SK-N-MC (cell line): ENCODE results near the gene INTS6.
"Not testable (repeated sequence)": the region's sequence is repeated elsewhere in the genome, so short reads cannot be mapped to it uniquely, and the experiment has no call there.

Experiments used
- DNase-seq: peaks from one replicate; pipeline ENCODE4 v3.0.0-alpha.2; 2011; ENCODE audit warnings: low read depth, low spot score
- H3K27ac ChIP-seq: fragments of 200-600 bp; sonication (generic); 2 replicates; pipeline ENCODE4 v1.5.1; 2016; ENCODE audit warnings: mixed run types
- H3K36me3 ChIP-seq: fragments of 200-600 bp; sonication (generic); 2 replicates; pipeline ENCODE4 v1.6.1; 2017; ENCODE audit warnings: antibody characterized with exemption, low read length, mixed read lengths; ENCODE audit not compliant: insufficient read depth
- H3K4me3 ChIP-seq: fragments of 200-600 bp; sonication (generic); 2 replicates; pipeline ENCODE4 v1.5.1; 2016
- H3K9ac ChIP-seq: fragments of 200-600 bp; sonication (generic); 2 replicates; pipeline ENCODE4 v1.8.0; 2017; ENCODE audit warnings: mixed run types, mixed read lengths; ENCODE audit not compliant: insufficient read length
- H3K9me3 ChIP-seq: fragments of 200-600 bp; sonication (generic); 2 replicates; pipeline ENCODE4 v1.6.1; 2017; ENCODE audit warnings: low read depth, mild to moderate bottlenecking, antibody characterized with exemption, low read length, moderate library complexity, mixed read lengths
- EZH2 ChIP-seq: fragments of 200-600 bp; sonication (generic); IDR thresholded peaks from one replicate; pipeline ENCODE4 v1.6.1; 2017; ENCODE audit warnings: antibody characterized with exemption
- FOXP2 ChIP-seq: optimal IDR thresholded peaks from 2 replicates; pipeline ENCODE3; 2011; ENCODE audit warnings: mild to moderate bottlenecking, moderate library complexity; ENCODE audit not compliant: insufficient read depth; ENCODE audit errors: extremely low read length, control extremely low read depth
- POLR2AphosphoS5 ChIP-seq: IDR thresholded peaks from 2 replicates; pipeline ENCODE4 v1.6.1; 2012; ENCODE audit warnings: mild to moderate bottlenecking, low read depth, low read length, borderline replicate concordance

INTS6 gene

DNA sequence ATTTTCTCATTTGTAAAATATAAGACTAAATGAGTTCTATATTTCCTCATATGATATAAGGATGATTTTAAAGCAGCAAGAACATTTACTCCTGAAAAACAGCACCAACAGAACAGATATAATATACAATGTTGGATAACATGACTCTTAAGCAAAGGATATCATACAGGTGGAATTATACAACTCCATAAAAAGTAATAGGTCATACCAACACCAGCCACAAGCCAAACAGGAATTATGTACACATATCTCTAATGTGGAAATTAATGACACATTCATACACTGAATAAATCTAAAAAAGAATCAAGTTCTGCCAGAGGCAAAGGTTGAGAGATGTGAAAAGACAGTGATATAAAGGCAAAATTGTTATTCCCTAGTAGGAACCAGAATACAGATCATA lies 25.9 kb downstream of the INTS6 start:
- H3K4me3 ChIP-seq = no peak overlapping the region
- H3K9me3 ChIP-seq = no peaks in the 10 kb centered on the region
- no peak for DNase-seq
- H3K27ac ChIP-seq = peak overlapping the region; percentile 37; the same call in 1 of the 2 replicates
- no peak for TF ChIP-seq EZH2
- TF ChIP-seq FOXP2 = no peak
- TF ChIP-seq POLR2AphosphoS5 = no peak
- H3K9ac ChIP-seq = no peak overlapping the region
- H3K36me3 ChIP-seq = peaks cover 76% of the 10 kb centered on the region

DNA sequence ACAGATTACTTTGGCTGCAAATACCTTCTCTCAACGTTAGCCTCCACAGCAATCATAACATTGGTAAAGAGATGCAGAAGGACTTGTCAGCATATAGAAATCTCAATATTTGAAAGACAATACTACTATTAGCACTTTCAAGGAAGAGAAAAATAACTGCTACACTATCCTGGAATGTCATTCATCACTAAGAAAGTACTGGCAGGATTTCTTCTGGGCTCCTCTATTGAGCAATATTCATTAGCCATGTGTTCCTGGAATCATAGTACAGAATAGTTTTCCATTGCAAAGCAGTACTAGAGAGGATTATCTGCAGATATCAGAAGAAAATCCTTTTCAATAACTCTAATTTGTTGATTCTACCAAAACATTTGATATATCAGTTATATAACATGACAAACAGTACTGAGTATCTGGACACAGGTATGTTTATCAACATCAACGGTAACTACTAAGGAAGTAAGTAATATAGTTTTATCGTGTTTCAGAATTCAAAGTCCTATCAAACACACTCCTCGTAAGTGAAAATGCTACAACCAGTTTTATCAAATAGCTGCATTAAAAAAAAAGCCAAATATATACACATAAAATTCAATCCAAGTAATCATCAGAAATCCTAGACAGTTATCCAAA lies 27.3 kb downstream of the INTS6 start:
- no peak for DNase-seq
- TF ChIP-seq FOXP2 = no peak
- TF ChIP-seq POLR2AphosphoS5 = no peak
- TF ChIP-seq EZH2 = no peak
- Histone ChIP-seq H3K36me3 (peaks cover 82% of the 10 kb centered on the region), H3K27ac (peak overlapping the region; percentile 61), H3K9ac (no peak overlapping the region), H3K4me3 (peak overlapping the region; percentile 7; the same call in 1 of the 2 replicates), H3K9me3 (no peaks in the 10 kb centered on the region)

DNA sequence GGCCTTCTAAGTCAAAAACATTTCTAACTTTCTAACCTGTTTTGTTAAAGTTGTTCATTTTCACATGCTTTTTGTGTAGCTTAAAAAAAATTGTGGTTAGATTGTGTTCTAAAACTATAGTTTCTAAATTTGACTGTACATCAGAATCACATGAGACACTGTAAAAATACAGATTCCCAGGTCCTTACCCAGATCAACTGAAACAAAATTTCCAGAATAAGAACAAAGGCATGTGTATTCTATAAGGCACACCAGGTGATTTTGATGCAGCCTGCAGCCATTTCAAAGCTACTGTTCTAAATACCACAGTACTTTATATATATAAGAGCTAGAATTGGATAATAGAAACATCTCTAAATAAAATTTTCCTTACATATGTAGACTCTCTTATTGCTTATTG lies 29.1 kb downstream of the INTS6 start:
- peaks cover 82% of the 10 kb centered on the region for H3K36me3 ChIP-seq

DNA sequence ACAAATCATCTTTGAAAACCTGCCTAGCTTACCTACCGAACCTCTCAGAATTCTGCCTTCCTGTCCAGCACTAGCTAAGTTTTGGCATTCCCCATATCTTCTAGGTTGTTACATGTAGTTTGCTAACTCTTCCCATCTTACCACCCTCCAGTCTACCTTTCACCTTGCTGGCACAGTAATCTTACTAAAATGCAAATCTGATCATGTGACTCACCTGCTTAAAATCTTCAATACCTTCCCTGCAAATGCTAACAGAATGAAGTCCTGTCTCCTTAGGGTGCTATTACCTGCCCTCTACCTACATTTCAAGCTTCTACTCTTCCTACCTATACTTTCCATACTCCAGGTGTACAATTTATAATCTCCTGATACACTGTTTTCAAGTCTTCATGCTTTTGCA lies 30.4 kb downstream of the INTS6 start:
- TF ChIP-seq POLR2AphosphoS5 = no peak
- no peak for TF ChIP-seq FOXP2
- no peak for TF ChIP-seq EZH2
- no peak overlapping the region for H3K9ac ChIP-seq
- no peaks in the 10 kb centered on the region for H3K9me3 ChIP-seq
- H3K36me3 ChIP-seq = peaks cover 87% of the 10 kb centered on the region
- no peak overlapping the region for H3K4me3 ChIP-seq
- no peak overlapping the region for H3K27ac ChIP-seq
- DNase-seq = no peak

More for the DNA sequence above, 29.1 kb downstream of the INTS6 start:
- DNase-seq = no peak
- Histone ChIP-seq H3K9ac (no peak overlapping the region), H3K9me3 (no peaks in the 10 kb centered on the region), H3K27ac (no peak overlapping the region), H3K4me3 (no peak overlapping the region)
- no peak for TF ChIP-seq FOXP2
- TF ChIP-seq EZH2 = no peak
- no peak for TF ChIP-seq POLR2AphosphoS5

DNA sequence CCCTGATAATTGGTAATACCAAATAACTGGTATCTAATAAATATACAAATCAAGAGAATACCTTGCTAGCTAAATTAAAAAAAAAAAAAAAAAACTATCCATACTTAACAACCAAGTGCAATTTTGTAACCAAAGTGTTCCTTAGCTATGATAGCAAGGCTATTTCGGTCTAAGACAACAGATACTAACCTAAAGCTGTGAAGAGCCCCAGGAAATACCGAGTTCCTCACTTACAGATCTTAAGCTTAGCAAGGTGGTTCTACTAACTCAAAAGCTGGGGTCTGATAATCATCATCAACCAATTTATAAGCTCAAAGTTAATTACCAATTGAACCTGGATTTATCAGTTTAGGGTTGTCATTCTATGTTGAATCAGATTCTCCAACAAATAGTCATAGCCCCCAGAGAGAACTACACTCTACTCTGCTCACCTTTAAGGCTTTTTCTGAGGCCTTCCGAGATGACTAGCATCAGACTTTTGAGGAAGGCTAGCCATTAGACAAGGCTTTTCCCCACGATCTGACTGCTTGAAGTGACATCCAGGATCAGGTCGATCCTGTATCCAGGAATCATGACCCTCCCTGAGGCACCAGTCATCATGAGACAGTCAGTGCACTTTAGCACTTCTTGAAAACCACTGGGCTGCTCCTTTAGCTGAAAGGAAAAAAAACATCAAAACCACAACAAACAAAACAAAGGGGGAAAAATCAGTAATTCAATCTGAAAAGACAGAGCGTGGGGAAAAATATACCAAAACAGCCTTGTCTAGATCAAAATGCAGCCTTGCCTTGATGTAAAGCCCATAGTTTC lies 31.9 kb downstream of the INTS6 start:
- Histone ChIP-seq H3K4me3 (no peak overlapping the region), H3K9me3 (peaks cover 10% of the 10 kb centered on the region; the same call in 1 of the 2 replicates), H3K27ac (no peak overlapping the region), H3K9ac (no peak overlapping the region), H3K36me3 (peaks cover 88% of the 10 kb centered on the region)
- TF ChIP-seq FOXP2 (no peak), EZH2 (no peak), POLR2AphosphoS5 (no peak)
- DNase-seq = no peak

GRCh38 chr13:51419001-51419636 lies 33.7 kb downstream of the INTS6 start:
- no peak overlapping the region for H3K27ac ChIP-seq
- no peak overlapping the region for H3K9ac ChIP-seq
- H3K9me3 ChIP-seq = peaks cover 10% of the 10 kb centered on the region; the same call in 1 of the 2 replicates
- H3K36me3 ChIP-seq = peaks cover 95% of the 10 kb centered on the region
- no peak for TF ChIP-seq FOXP2
- TF ChIP-seq EZH2 = no peak
- TF ChIP-seq POLR2AphosphoS5 = no peak
- no peak for DNase-seq
- no peak overlapping the region for H3K4me3 ChIP-seq

GRCh38 chr13:51417716-51418115 lies 35.1 kb downstream of the INTS6 start:
- Histone ChIP-seq H3K9me3 (peaks cover 10% of the 10 kb centered on the region; the same call in 1 of the 2 replicates), H3K9ac (no peak overlapping the region), H3K27ac (no peak overlapping the region), H3K4me3 (no peak overlapping the region), H3K36me3 (peaks cover 95% of the 10 kb centered on the region)
- no peak for TF ChIP-seq FOXP2
- no peak for TF ChIP-seq POLR2AphosphoS5
- no peak for TF ChIP-seq EZH2
- no peak for DNase-seq

- TF ChIP-seq POLR2AphosphoS5 (no peak), EZH2 (no peak), FOXP2 (no peak)
- Histone ChIP-seq H3K9me3 (peaks cover 10% of the 10 kb centered on the region; the same call in 1 of the 2 replicates), H3K36me3 (peaks cover 92% of the 10 kb centered on the region), H3K4me3 (no peak overlapping the region), H3K9ac (no peak overlapping the region), H3K27ac (no peak overlapping the region)
- no peak for DNase-seq
Observed at GRCh38 chr13:51416107-51416506, 36.7 kb downstream of the INTS6 start.

DNA sequence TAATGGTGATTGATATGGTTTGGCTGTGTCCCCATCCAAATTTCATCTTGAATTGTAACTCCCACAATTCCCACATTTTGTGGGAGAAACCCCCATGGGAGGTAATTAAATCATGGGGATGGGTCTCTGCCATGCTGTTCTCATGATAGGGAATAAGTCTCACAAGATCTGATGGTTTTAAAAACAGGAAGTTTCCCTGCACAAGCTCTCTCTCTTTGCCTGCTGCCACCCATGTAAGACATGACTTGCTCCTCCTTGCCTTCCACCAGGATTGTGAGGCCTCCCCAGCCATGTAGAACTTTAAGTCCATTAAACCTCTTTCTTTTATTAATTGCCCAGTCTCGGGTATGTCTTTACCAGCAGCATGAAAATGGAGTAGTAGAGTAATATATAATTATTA lies 37.5 kb downstream of the INTS6 start:
- not testable (repeated sequence) for H3K9ac ChIP-seq, H3K27ac ChIP-seq, DNase-seq, H3K4me3 ChIP-seq
- H3K9me3 ChIP-seq = peaks cover 10% of the 10 kb centered on the region; the same call in 1 of the 2 replicates
- H3K36me3 ChIP-seq = peaks cover 90% of the 10 kb centered on the region
